Measurements from ENCODE around the gene MNX1.

- no peak for TF ChIP-seq CTCF (IDR thresholded peaks at IDR 0.05)
- no peak for TF ChIP-seq POLR2A (IDR thresholded peaks at IDR 0.05)
- no peak for TF ChIP-seq POLR2AphosphoS5 (IDR thresholded peaks at IDR 0.05)
Measured at GRCh38 chr7:157022681-157023588, 12.5 kb upstream of the MNX1 start.
